SU-DHL-6 (cell line): ENCODE measurements around the gene PLAAT5.

Experiments used
- H2AFZ ChIP-seq: fragments of 200-600 bp; sonication (generic); 2 replicates; pipeline ENCODE4 v1.6.1; 2014; ENCODE audit warnings: low read depth, mild to moderate bottlenecking, moderate library complexity, mixed read lengths, antibody characterized with exemption, low read length; ENCODE audit not compliant: severe bottlenecking
- H3F3A ChIP-seq: fragments of 200-600 bp; shearing (Covaris generic); 2 replicates; pipeline ENCODE4 v1.6.0; 2016; ENCODE audit warnings: antibody characterized with exemption, mild to moderate bottlenecking; ENCODE audit not compliant: insufficient read depth
- H3K27ac ChIP-seq: fragments of 200-600 bp; sonication (generic); 2 replicates; pipeline ENCODE4 v1.5.1; 2016; ENCODE audit warnings: low read depth, mild to moderate bottlenecking, low read length, moderate library complexity, mixed read lengths
- H3K27me3 ChIP-seq: fragments of 200-600 bp; sonication (generic), shearing (Covaris generic); 2 replicates; pipeline ENCODE4 v1.6.0; 2014; ENCODE audit warnings: mild to moderate bottlenecking, low read length
- H3K36me3 ChIP-seq: fragments of 200-600 bp; sonication (generic); 2 replicates; pipeline ENCODE4 v1.6.1; 2014; ENCODE audit warnings: mild to moderate bottlenecking, low read length, mixed read lengths
- H3K4me2 ChIP-seq: fragments of 300-600, 200-600 bp; shearing (Covaris generic), sonication (generic); 2 replicates; pipeline ENCODE4 v1.6.0; 2014; ENCODE audit warnings: low read length, low read depth, mild to moderate bottlenecking; ENCODE audit not compliant: poor library complexity, severe bottlenecking
- H3K4me3 ChIP-seq: fragments of 200-600 bp; sonication (generic); 2 replicates; pipeline ENCODE4 v1.5.1; 2014; ENCODE audit warnings: antibody characterized with exemption, low read length, mild to moderate bottlenecking, mixed read lengths; ENCODE audit not compliant: insufficient read depth, poor library complexity, severe bottlenecking
- H3K79me2 ChIP-seq: fragments of 200-600 bp; sonication (generic); 2 replicates; pipeline ENCODE4 v1.6.1; 2014; ENCODE audit warnings: mild to moderate bottlenecking, low read length, moderate library complexity; ENCODE audit not compliant: insufficient read depth
- H3K9ac ChIP-seq: fragments of 200-600 bp; sonication (generic); 2 replicates; pipeline ENCODE4 v1.7.0; 2014; ENCODE audit warnings: mild to moderate bottlenecking, low read length
- H3K9me2 ChIP-seq: fragments of 200-600 bp; sonication (generic); replicated peaks from 2 replicates; pipeline ENCODE4 v1.6.1; 2014; ENCODE audit warnings: low read length; ENCODE audit not compliant: insufficient read depth
- H3K9me3 ChIP-seq: fragments of 200-600 bp; sonication (generic); 2 replicates; pipeline ENCODE4 v1.6.1; 2014; ENCODE audit warnings: low read length, mixed read lengths; ENCODE audit not compliant: insufficient read depth
- H4K20me1 ChIP-seq: fragments of 200-600 bp; sonication (generic); 2 replicates; pipeline ENCODE4 v1.6.1; 2014; ENCODE audit warnings: low read depth, mild to moderate bottlenecking, antibody characterized with exemption, low read length, moderate library complexity, mixed read lengths
- EZH2phosphoT487 ChIP-seq: fragments of 200-600 bp; sonication (generic), shearing (Covaris generic); conservative IDR thresholded peaks from 2 replicates; pipeline ENCODE4 v1.6.1; 2018; ENCODE audit warnings: mild to moderate bottlenecking, antibody characterized with exemption, low read length, moderate library complexity, mixed read lengths
- TF ChIP-seq, protein P1 (sequence below): fragments of 200-600 bp; sonication (generic); IDR thresholded peaks from one replicate; pipeline ENCODE4 v1.5.1; 2017; ENCODE audit warnings: antibody characterized with exemption, mild to moderate bottlenecking, low read length, moderate library complexity; ENCODE audit not compliant: insufficient read depth, poor library complexity, severe bottlenecking

PLAAT5 gene

DNA sequence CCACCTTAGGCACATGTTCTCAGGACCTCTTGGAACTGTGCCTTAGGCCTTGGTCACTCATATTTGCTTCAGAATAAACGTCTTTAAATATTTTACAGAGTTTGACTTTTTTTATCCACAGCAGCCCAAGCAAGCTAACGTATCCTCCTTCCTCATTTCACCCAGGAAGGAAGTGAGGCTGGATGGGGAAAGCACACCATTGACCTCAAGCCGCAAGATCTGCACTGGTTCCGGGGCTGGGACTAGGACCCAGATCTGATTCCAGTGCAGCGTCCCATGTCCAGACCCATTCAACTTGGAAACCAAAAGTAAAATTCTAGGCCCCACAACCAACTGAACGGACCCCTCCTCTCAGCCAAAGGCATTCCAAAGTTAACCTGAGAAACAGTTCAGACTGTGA lies 12.5 kb upstream of the PLAAT5 start:
- H2AFZ ChIP-seq: no peak overlapping the region
- TF ChIP-seq EZH2phosphoT487: no peak
- TF ChIP-seq, protein P1, sequence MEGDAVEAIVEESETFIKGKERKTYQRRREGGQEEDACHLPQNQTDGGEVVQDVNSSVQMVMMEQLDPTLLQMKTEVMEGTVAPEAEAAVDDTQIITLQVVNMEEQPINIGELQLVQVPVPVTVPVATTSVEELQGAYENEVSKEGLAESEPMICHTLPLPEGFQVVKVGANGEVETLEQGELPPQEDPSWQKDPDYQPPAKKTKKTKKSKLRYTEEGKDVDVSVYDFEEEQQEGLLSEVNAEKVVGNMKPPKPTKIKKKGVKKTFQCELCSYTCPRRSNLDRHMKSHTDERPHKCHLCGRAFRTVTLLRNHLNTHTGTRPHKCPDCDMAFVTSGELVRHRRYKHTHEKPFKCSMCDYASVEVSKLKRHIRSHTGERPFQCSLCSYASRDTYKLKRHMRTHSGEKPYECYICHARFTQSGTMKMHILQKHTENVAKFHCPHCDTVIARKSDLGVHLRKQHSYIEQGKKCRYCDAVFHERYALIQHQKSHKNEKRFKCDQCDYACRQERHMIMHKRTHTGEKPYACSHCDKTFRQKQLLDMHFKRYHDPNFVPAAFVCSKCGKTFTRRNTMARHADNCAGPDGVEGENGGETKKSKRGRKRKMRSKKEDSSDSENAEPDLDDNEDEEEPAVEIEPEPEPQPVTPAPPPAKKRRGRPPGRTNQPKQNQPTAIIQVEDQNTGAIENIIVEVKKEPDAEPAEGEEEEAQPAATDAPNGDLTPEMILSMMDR: no peak
- no peaks in the 10 kb centered on the region for H3K79me2 ChIP-seq
- no peak overlapping the region for H3K9ac ChIP-seq
- no peaks in the 10 kb centered on the region for H3K36me3 ChIP-seq
- no peak overlapping the region for H3K27ac ChIP-seq
- H4K20me1 ChIP-seq: no peaks in the 10 kb centered on the region
- H3K4me3 ChIP-seq: no peak overlapping the region
- H3K27me3 ChIP-seq: no peaks in the 10 kb centered on the region
- no peaks in the 10 kb centered on the region for H3K9me2 ChIP-seq
- H3F3A ChIP-seq: no peaks in the 10 kb centered on the region
- H3K4me2 ChIP-seq: no peak overlapping the region
- 0 out of 2 replicates have a peak, but pooled peaks cover 8% of the 10 kb centered on the region for H3K9me3 ChIP-seq

DNA sequence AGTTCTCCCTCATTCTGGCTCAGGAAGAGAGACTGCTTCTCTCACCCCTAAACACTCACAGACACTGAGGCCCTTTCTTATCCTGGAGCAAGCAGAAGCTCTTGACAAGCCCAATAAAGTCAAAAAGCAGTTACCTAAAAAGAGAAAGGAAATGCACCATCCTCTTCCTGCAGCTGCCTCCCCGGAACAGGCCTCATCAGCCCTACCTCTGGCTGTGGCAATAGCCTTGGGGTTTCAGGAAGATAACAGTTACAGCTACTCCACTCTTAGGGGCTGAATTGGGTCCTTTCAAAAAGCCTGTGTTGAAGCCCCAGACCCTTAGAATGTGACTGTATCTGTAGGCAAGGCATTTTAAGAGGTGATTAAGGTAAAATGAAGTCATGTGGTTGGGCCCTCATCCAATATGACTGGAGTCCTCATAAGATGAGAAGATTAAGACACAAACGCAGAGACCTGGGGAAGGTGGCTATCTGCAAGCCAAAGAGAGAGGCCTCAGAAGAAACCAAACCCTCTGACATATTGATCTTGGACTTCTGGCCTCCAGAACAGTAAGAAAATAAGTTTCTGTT lies 11.4 kb upstream of the PLAAT5 start:
- Histone ChIP-seq H3K79me2 (no peaks in the 10 kb centered on the region), H3F3A (no peaks in the 10 kb centered on the region), H3K27ac (no peak overlapping the region), H3K27me3 (no peaks in the 10 kb centered on the region), H3K9ac (no peak overlapping the region), H3K4me3 (no peak overlapping the region), H3K9me2 (no peaks in the 10 kb centered on the region), H3K4me2 (no peak overlapping the region), H3K9me3 (0 out of 2 replicates have a peak, but pooled peaks cover 8% of the 10 kb centered on the region), H4K20me1 (no peaks in the 10 kb centered on the region), H2AFZ (no peak overlapping the region), H3K36me3 (no peaks in the 10 kb centered on the region)
- no peak for TF ChIP-seq EZH2phosphoT487
- TF ChIP-seq, protein P1: no peak

DNA sequence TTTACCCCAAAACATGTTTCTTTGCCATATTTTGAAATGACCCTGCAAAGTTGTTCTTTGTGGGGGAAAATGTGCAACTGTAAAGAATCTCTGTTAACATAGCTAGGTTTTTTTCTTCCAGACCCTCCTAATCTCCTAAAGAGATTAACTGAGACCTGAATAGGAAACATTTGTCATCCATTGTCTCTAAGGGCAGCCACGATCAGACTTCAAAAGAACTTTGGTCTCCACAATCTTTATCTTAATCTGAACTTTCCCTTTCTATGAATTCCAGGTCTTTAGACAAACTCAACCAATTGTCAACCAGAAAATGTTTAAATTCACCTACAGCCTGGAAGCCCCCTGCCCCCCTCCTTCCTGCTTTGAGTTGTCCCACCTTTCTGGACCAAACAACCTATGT lies 10.3 kb upstream of the PLAAT5 start:
- no peaks in the 10 kb centered on the region for H3K79me2 ChIP-seq
- H3K9ac ChIP-seq: no peak overlapping the region
- no peaks in the 10 kb centered on the region for H3K9me2 ChIP-seq

More for the DNA sequence above, 10.3 kb upstream of the PLAAT5 start:
- Histone ChIP-seq H3K4me2 (no peak overlapping the region), H3K36me3 (no peaks in the 10 kb centered on the region), H3K27ac (no peak overlapping the region), H2AFZ (no peak overlapping the region), H3F3A (no peaks in the 10 kb centered on the region), H3K27me3 (no peaks in the 10 kb centered on the region), H3K9me3 (0 out of 2 replicates have a peak, but pooled peaks cover 8% of the 10 kb centered on the region), H4K20me1 (no peaks in the 10 kb centered on the region), H3K4me3 (no peak overlapping the region)
- TF ChIP-seq EZH2phosphoT487: no peak
- TF ChIP-seq, protein P1: no peak
